Measurements from ENCODE around the gene KARS1.
"Not testable (repeated sequence)": the region's sequence is repeated elsewhere in the genome, so short reads cannot be mapped to it uniquely, and the experiment has no call there.

Gene KARS1

DNA sequence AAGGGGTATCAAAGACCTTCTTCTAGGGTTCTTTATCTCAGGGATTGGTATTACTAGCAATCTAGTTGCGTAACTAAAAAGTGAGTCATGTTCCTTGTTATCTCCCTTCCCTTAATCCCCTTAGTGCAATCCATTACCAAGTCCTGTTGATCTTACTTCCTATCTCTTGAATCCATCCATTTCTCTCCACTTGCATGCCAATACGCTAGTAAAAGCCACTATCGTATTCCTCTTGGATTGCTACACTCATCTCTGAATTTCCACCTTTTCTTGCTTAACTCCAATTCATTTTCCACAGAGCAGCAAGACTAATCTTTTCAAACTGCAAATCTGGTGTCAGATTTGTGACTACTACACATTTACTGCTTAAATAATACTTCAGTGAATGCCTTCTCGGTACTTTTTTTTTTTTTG lies 22.5 kb downstream of the KARS1 start:
- DNase-seq (ENCODE audit: low read depth in 3 of 3), result no peak

DNA sequence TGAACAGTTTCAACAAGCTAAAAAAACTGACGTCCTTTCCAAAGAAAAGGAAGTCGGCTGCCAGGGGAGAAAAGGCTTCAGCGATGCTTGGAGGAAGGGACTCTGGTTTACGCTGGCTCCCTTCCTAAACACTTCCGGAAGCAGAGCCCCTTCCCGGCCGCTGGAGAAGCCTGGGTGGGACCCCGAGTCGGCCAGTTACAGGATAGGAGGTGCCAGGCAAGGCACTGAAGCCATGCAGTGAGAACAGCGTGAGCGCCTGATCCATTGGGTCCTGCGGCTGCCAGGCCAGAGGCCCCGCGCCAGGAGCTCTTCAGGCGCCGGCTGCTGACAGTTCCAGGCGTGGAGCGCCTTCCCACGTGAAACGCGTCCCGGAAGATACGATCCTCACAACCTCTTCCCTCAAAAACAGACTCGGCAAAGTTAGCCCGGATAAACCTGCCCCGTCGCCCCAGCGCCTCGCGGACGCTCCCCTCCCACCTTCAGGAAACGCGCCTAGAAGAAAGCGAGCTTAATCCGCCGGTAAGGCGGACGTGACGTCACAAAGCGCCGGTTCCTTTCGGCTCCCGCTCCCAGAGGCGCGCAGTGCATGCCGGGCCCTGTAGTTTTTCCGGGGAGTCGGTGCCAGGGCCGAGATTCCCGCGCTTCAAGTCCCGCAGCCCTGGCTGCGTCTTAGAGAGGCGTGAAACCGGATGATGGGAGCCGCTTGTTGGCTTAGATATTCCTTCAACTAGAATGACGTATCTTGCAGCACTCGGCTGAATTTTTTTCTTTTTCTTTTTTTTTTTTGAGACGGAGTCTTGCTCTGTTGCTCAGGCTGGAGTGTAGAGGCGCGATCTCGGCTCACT lies 24.5 kb downstream of the KARS1 start, which contains the start of gene ADAT1:
Gene ADAT1, minus strand, starts transcription at position 521 of the 845 bp plus-strand sequence. CDS start 2,482 bp downstream, outside the sequence.
- peak; percentile 95 to 96 (median 96) for DNase-seq (ENCODE audit: low read depth in 3 of 3)

DNA sequence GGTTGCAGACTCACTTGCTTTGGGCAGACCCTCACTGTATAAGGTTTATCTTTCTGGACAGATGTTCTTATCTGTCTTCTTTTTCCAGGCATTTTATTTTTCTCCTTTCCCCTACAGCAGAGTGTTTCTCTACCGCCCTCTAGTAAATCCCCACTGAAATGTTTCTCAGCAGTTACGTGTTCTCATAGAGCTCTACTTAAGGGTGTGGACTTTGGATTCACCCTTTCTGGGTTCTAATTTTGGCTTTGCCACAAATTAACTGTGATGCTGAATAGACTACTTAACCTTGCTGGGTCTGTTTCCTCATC lies 26.3 kb downstream of the KARS1 start:
- DNase-seq (ENCODE audit: low read depth in 3 of 3), result no peak

DNA sequence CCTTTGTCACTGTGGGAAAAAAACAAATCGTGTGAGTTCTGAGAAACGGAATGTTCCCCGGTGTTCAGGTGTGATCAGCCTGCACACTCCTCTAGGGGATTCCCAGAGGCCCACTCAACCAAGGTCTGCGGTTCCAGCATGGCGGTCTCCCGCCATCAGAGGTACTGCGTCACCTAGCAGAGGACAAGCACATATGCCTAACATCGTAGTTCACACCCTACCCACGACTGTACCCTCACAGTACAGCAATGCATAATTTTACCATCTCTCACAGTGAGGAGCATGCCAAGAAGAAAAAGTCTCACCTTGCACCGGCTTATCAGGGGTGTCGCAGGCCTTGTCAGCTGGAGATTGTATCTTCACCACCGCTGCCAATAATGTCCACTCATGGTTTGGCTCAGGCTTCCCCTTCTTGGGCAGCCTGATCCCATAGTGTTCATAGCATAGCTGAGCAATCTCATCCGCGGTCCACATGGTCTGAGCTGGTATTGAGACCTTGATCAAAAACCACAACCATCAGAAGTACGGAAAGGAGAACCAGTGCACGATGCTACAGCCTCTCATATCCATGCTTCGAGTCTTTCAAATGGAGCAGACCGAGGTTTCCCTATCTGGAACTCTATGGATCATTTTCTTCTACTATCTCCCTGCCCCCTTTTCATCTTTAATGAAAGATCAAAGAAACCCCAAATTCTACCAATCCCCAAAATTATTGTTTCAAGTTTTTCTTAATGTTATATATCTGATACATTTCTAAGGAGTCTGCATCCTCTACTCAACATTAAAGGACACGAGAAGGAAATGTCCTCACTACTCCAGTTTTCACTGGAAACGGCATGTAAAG lies 26.9 kb downstream of the KARS1 start:
- DNase-seq (ENCODE audit: low read depth in 3 of 3), result no peak

DNA sequence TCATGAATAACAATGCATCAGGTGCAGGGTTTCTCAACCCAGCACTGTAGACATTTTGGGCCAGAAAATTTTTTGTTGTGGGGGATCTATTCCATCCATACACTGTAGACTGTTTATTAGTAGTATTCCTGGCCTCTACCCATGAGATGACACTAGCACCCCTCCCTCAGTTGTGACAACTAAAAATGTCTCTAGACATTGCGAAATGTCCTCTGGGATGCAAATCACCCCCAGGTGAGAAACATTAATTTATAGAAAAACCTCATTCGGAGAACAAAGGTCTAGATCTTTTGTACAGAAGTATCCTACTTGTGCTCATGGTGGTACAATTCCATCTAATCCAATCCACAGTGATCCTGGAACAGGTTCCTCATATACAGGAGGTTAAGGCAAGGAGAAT lies 28.7 kb downstream of the KARS1 start:
- no peak for DNase-seq (ENCODE audit: low read depth in 3 of 3)

DNA sequence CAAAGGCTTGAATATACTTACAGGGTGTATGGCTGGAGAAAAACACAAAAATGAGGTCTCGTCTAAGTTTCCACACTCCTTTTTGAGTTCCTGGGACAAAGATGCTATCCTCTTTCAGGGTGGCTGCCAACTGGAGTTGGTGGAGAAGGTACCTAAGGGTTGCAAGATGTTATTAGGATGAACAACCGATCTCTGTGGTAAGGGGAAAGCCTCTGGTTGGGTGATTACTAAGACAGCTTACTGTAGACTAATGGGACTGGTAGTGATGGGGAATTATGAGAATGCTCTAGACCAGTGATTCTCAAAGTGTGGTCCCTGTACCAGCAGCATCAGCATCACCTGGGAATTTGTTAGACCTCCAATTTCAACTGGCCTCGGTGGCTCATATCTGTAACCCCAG lies 30.3 kb downstream of the KARS1 start:
- no peak for DNase-seq (ENCODE audit: low read depth in 3 of 3)

DNA sequence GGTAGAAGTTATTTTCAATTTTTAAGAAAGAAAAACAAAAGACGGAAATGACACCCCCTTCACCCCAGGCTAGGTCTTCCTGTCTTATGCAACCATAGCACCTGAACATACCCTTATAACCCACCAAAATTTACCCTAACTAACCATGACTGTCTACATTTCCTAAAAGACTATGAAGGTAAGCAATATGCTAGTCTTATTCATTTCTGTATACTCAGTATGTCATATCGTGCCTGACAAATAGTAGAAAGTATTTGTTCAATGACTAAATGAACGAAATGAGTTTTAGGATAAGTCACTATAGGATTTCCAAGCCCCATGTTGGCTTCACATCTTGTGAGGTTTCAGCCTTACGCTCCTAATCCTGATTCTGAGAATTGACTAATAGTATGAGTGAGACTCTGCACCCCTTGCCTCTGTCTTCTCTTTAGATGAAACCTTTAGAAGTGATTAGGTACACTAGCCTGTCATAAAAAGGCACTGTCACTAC lies 30.9 kb downstream of the KARS1 start:
- no peak for DNase-seq (ENCODE audit: low read depth in 3 of 3)

DNA sequence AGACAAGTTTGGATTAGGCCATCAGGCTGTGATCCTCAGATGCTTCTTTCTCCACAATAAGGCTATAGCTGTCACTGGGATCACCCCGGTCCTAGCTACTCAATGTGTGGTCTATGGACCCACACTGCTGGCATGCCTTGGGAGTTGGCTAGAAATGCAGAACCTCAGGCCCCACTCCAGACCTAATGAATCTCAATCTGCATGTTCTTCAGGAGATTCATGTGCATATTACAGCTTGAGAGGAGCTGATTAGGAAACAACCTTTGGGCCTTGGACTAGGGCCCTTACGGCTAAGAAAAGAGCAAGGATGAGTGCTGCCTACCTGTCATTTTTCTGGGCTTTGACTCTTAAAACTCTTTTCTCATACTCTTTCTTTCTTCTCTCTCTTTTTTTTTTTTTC lies 31.8 kb downstream of the KARS1 start:
- no peak for DNase-seq (ENCODE audit: low read depth in 3 of 3)

DNA sequence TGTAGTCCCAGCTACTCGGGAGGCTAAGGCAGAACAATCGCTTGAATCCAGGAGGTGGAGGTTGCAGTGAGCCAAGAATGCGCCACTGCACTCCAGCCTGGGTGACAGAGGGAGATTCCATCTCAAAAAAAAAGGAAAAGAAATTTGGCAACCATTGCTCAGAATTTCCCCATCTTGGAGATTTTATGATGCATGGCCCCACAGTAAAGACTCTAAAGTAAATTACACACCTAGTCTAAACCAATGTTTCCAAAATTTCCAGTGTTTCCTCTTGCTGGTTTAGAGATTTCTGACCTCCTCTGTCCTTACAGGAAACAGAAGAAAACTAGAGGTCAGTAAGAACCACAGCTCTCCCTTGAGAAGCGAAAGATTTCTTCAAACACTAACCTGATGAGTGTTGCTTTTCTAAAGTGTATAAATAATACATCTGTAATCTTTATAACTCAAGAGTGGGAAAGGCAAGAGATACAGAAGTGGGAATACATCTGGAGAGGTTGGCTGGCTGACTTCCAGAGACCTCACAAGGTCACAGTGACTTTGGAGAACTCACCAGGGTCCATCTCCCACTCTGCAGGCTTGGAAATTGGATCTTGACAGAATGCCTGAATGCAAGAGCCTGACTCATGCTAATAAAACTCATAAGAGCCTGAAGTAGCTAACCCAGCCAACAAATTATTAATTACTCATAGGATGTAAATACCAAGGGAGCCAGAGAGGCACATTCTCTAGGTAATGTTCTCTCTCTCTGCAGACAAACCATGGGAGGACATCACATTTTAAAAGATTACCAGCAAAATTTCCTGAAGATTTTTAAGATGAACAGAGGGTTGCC lies 33.2 kb downstream of the KARS1 start:
- DNase-seq (ENCODE audit: low read depth in 3 of 3), result no peak

DNA sequence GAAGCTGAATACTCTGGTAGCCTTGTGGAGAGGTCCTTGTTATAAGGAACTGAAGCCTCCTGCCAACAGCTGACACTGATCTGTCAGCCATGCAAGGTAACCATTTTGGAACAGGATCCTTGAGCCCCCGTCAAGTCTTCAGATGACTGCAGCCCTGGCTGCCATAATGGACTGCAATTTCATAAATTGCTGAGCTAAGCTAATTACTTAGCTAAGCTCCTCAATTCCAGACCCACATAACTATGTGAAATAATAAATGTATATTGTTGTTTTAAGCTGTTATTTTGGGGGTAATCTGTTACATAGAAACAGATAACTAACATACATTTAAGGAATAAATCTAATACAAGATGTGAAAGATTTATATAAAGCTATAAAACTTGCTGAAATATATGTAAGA lies 41.0 kb downstream of the KARS1 start:
- no peak for DNase-seq (ENCODE audit: low read depth in 3 of 3)

DNA sequence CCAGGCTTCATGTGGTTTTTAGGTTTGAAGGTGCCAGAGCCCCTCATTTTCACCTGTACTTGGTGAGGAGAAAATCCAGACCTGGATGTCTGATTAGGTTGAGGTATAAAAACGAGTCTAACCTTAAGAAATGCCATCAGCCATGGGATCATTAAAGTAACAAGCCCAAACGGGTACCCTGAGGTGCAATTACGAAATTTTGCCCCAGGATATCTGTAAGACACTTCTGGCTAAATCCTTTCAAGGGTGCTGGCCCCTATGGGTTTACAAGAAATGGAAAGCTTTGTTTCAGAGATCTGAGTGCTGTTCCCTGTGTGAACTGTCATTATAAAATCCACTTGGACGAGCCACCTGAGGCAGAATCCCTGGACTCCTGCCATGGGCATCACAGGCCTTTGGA lies 44.2 kb downstream of the KARS1 start:
- DNase-seq (ENCODE audit: low read depth in 3 of 3), result no peak

DNA sequence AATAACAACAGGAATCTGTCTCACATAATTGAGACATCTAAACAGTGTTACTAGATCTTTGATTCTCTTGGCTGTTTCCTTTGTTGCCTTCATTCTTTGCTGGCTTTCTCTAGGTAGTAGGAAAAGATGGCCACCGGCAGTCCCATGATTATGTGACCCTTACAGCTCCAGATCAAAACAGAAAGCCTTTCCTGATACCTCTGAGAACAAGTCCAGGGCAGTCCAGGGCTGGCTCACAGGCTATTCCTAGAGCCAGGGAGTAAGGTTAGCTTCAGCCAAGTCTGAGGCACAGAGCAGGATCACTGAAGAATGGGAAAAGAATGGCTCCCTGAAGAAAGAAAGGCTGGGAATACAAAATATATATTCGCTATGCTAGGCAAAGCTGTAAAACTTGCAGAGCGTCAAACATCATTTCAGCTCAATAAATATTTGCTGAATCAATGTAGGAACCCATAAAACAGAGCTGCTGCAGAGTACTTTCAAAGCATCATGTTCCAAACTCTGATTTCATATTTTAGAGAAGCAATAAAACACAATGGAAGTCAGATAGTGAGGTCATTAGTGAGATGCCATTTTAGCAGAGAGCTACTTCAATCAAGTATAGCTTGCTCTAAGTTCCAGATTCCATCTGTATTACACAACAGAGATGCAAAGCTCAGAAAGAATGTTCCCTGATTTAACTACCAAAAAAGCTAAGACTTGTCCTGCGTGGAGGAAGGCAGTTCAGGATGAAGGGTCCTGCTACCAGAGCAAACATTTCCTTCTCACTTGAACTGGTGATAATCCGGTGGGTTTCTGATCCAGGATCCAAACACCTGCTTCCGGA lies 47.8 kb downstream of the KARS1 start:
- no peak for DNase-seq (ENCODE audit: low read depth in 3 of 3)

DNA sequence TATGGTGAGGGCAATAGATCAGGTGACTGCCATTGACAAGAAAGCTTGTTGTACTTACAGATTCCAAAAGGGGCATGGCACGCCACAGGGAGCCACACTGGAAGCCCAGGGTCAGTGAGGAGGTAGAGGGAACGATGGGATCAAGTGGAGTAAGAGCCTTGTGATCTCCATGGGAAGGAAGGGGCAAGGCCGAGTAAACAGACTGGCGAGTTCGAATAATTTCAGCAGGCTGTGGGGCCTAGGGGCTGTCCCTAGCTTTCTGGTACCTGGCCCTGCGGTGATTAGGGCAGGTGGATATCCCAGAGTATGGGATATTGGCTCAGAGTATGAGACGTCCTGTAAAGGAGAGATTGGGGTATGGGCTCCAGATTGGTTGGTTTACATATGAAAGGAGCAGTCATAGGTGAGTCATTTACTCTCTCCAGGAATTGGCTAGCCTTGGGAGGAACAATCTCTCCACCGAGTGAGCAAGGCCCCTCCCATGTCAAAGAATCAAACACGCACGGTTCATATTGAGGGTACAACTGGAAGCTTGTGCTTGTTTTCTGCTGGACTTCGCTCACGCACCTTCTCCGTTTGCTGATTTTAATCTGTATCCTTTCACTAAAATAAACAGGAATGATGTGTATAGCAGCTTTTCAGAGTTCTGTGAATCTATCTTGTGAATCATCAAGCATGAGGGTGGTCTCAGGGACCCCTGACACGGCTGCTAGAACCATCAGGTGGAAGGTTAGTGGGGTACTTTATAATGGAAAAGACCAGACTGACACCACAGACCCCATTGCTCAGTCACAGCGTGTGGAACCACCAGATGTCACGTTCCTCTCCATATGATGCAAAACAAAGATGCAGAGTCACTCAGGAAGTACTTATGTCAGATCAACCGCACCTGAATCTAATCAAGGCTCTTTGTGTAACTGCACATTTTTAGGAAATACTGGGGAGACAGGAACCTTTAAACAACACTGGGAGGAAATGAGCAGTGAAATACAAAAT lies 53.3 kb downstream of the KARS1 start:
- no peak for DNase-seq (ENCODE audit: low read depth in 3 of 3)

DNA sequence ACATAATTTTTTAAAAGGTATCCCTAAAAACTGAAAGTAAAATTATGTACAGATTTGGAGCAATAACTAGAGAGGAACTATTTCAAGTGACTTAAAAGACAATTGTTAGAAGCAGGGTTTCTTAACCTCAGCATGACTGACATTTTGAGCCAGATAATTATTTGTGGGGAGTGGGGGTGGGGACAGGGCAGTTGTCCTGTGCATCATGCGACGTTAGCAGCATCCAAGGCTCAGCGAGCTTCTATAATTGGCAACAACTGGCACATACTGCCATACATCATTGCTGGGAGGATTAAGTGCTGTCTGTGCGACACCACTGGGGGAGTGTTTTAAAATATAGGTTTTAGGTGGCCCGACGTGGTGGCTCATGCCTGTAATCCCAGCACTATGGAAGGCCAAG lies 54.2 kb downstream of the KARS1 start:
- no peak for DNase-seq (ENCODE audit: low read depth in 3 of 3)

DNA sequence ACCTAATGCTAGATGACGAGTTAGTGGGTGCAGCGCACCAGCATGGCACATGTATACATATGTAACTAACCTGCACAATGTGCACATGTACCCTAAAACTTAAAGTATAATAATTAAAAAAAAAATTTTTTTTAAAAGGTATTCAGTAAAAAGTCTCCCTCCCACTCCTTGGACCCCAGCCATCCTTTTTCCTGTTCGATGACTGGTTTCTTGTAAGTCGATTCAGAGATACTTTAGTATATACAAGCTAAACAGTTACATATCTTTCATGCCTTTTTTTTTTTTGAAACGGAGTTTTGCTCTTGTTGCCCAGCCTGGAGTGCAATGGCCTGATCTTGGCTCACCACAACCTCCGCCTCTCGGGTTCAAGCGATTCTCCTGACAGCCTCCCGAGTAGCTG lies 55.5 kb downstream of the KARS1 start:
- DNase-seq (ENCODE audit: low read depth in 3 of 3), result not testable (repeated sequence)

DNA sequence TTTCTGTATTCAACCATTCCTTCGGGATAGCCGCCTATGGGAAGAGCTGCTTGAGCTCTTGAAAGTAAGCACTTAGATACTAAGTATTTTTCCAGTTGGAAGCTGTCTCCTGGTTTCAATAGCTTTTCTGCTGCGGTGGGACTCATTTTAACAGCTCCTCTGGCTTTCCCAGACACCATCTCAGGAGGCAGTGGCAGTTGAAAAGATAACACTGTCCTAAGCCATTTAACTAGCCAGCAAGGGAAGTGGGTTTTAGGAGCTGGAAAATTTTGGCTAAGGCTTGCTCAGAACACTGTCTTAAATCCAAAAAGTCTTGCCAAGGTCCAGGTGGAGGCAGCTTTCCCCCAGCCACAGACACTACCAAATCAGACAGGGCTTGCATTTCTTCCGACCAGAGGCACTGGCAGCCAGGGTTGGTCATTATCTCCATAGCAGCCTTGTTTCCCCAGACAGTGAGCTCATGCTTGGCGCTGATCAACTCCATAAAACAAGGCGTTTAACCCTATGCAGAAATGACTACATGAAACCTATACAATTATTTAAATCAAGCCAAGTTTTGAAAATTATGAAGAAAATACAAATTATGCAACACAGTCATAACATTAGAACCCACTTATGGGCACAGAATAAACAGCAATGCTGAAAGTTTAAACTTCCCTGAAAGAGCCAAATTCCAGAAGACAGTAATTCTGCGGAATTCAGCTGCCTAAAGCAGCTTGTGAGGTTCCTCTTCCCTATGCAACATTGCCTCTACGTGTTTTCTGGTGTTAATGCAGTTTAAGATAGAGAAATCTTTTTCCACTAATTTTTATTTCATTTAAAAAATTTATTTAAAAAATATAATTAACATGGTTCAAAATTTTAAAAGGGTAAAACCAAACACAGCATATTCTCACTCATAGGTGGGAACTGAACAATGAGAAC lies 56.3 kb downstream of the KARS1 start:
- no peak for DNase-seq (ENCODE audit: low read depth in 3 of 3)

DNA sequence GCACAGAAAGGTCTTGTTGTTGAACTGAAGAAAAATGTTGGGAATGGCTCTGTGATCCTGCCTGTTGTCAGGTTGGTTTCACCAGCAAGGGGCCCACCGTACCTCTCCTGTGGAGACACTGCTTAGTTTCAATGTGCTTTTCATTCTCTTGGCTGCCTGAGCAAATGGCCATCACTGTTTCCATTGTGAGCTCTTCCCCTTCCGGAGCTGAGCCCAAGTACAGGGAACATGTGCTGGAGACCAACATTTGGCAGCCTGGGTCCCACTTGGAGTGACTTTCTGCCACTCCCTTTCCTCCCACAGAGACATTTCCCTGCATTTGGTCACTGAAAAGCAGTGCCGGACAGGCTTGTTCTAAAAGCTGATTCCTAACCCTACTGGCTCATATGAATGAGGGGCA lies 58.2 kb downstream of the KARS1 start:
- DNase-seq (ENCODE audit: low read depth in 3 of 3), result no peak

DNA sequence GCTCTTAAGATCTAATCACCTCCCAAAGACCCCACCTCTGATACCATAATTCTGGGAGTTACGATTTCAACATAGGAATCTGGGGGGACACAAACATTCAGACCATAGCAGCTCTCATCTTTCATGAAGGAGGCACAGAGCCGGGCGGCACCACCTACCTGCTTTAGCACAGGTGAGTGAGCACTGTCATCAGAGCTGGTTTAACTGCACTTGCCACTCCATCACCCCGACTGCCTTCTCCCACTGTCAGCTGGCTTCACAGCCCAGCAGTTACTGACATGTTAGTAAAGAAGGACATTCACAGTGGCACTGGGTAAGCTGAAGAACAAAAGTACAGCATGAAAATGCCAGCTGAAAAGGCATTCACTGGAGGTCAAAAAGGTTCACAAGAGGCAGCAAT lies 58.7 kb downstream of the KARS1 start:
- DNase-seq (ENCODE audit: low read depth in 3 of 3), result no peak

DNA sequence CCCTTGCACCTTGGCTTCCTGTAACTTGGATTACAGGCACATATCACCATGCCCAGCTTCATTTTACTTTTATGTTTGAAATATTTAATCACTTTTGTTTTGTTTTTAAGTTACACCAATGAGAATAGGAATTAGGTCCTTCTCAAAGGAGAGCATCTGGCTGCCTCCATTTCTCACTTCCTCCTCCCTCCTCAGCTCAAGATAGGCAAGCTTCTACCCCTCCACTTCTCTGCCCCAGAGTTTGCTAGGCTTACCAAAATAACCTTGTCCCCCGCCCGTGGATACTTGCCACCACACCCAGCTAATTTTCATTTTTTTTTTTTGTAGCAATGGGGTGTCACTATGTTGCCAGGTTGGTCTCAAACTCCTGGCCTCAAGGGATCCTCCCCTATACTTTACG lies 63.4 kb downstream of the KARS1 start:
- no peak for DNase-seq (ENCODE audit: low read depth in 3 of 3)

Data from stimulated activated CD4-positive, alpha-beta T cell treated with anti-CD3 and anti-CD28 coated beads, TNF-alpha, amount 100 ng/mL, for 48 hours (primary cell).